Smooth muscle cell of the umbilical artery (primary cell): ENCODE data around the gene NRSN2. TPM values are rescaled to one million over a fixed set of nuclear protein-coding genes. Genes with fewer than 3 reads are reported as not detected.

Experiments
- total RNA-seq: library from RNA; depleted of rRNA; stranded (reverse); fragments of >200 nt; gene quantifications from 2 replicates; pipeline ENCODE4 v1.2.3, GENCODE V29; 2014

Gene NRSN2, protein sequence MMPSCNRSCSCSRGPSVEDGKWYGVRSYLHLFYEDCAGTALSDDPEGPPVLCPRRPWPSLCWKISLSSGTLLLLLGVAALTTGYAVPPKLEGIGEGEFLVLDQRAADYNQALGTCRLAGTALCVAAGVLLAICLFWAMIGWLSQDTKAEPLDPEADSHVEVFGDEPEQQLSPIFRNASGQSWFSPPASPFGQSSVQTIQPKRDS
- 24.9 and 40.3 TPM in 2 replicates for total RNA-seq

DNA sequence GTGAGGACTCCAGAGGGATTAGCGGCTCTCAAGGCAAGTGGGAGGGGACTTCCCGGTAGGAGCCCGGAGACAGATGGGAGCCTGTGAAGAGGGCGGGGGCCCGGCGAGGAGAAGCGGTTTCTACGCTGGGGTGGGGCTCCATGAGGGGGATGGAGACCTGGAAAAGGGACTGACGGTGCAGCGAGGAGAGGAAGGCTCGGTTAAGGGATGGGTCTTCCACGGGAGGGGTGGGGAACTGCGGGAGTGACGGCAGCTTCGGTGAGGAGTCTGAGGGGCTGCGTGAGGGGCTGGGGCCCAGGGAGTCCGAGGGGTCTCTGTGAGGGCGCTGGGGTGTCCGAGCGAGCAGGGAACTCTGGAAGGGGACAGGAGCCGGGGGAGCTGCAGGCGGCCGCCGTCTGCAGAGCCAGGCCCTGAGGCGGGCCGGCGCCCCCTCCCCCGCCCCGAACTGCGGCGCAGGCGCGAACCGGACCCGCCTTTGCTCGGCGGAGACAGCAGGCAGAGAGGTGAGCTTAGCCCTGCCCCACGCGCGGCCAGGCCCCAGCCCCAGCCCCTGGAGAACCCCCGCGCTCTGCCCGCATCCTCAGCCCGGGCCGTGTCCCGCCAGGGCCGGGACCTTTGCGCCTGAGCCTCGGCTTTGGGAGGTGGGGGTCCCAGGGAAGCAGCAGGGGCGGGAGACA, at the start of gene NRSN2:
TSS of gene NRSN2 (plus strand) at position 472 of the 677 bp plus-strand sequence. CDS start 2,533 bp downstream, outside the sequence.

DNA sequence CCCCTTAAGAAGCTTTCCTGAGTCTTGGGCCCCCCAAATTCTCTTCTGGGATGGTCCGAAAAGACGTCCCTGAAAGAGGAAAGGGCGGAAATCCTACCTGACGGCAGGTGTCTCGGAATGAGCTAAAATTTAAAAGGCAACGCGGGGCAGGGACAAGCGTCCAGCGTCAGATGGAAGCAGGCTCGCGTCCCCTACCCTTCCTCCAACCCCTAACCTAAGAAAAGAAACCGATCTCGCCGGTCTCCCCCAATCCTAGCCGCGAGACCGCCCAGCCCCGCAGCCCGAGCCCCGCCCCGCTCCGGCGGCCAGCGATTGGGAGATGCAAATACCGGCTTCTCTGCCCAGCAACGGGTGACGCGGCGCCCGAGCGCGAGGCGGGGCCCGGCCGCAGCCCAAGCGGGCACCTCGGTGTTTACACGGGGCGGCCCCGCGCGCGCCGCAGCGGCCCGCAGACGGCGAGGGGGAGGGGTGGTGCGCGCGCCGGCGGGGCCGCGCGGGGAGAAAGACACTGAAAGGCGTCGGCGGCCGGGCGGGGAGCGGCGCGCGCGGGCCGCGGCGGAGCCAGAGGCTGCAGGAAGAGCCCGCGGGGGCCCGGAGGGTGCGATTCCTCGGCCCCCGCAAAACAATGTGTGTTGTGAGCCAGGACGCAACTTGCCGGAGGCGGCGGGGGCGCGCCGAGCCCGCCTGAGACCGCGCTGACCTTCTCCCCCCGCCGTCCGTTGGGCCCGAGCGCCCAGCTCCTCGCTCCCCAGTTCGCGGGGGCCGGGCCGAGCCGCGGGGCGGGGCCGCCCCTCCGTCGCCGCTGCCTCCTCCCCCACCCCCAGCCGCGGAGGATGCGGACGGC, 21.6 kb upstream of the NRSN2 start, which contains the start of gene SOX12:
TSS of gene SOX12 (plus strand) at position 508 of the 844 bp plus-strand sequence. CDS start 373 bp downstream, outside the sequence.

Other genes starting within 250 kb of the NRSN2 start
- not detected in 2 replicates for gene DEFB126, start 204.5 kb upstream of the NRSN2 start, total RNA-seq
- not detected in 2 replicates for gene DEFB127, start 189.7 kb upstream of the NRSN2 start, total RNA-seq
- gene DEFB128, start 157.4 kb upstream of the NRSN2 start, total RNA-seq, result not detected in 2 replicates
- gene DEFB129, start 119.9 kb upstream of the NRSN2 start, total RNA-seq, result not detected in 2 replicates
- gene DEFB132, start 89.4 kb upstream of the NRSN2 start, total RNA-seq, result not detected in 2 replicates
- 3.9 and 4.1 TPM in 2 replicates for gene C20orf96, start 56.4 kb upstream of the NRSN2 start, total RNA-seq
- 9.6 and 11.3 TPM in 2 replicates for gene ZCCHC3, start 49.5 kb upstream of the NRSN2 start, total RNA-seq
- gene SOX12, start 21.6 kb upstream of the NRSN2 start, total RNA-seq, result 4.8 and 8.9 TPM in 2 replicates
- gene TRIB3, start 33.6 kb downstream of the NRSN2 start, total RNA-seq, result 45.9 and 69.5 TPM in 2 replicates
- gene RBCK1, start 61.2 kb downstream of the NRSN2 start, total RNA-seq, result 65.0 and 82.0 TPM in 2 replicates
- 45.7 and 45.8 TPM in 2 replicates for gene TBC1D20, start 115.4 kb downstream of the NRSN2 start, total RNA-seq
- gene CSNK2A1, start 196.7 kb downstream of the NRSN2 start, total RNA-seq, result 118 and 242 TPM in 2 replicates